Activated CD8-positive, alpha-beta T cell treated with anti-CD3 and anti-CD28 coated beads for 36 hours (primary cell): ENCODE data around the gene SORD. TPM values are rescaled to one million over a fixed set of nuclear protein-coding genes. Genes with fewer than 3 reads are reported as not detected.

Experiments
- ATAC-seq: fragments of 200-7000 bp; cut with Tn5 transposase; one replicate; pipeline ENCODE4 v1.10.0; 2021; ENCODE audit warnings: mild to moderate bottlenecking, moderate library complexity
- CTCF ChIA-PET: fragments of 350-600 bp; sonication (Branson Sonifier 250); formaldehyde crosslinking; loops from one replicate; lab custom pipeline; 2021; ENCODE audit warnings: antibody characterized with exemption; lab: Charles Lee
- POLR2A ChIA-PET: fragments of 350-600 bp; sonication (Branson Sonifier 250); formaldehyde crosslinking; loops from one replicate; lab custom pipeline; 2021; ENCODE audit warnings: antibody characterized with exemption; lab: Charles Lee
- DNase-seq: peaks from one replicate; pipeline ENCODE4 v3.0.0-alpha.2; 2020
- H3K27ac Mint-ChIP-seq: one replicate; pipeline ENCODE4 v1.8.0; 2021; ENCODE audit warnings: mild to moderate bottlenecking, mixed read lengths
- H3K27me3 Mint-ChIP-seq: one replicate; pipeline ENCODE4 v1.8.0; 2021; ENCODE audit warnings: mixed read lengths
- H3K36me3 Mint-ChIP-seq: one replicate; pipeline ENCODE4 v1.8.0; 2021; ENCODE audit warnings: low read depth, mixed read lengths
- H3K4me1 Mint-ChIP-seq: one replicate; pipeline ENCODE4 v1.8.0; 2021; ENCODE audit warnings: low read depth, mixed read lengths
- H3K4me3 Mint-ChIP-seq: one replicate; pipeline ENCODE4 v1.8.0; 2021; ENCODE audit warnings: mild to moderate bottlenecking, moderate library complexity, mixed read lengths
- H3K9me3 Mint-ChIP-seq: one replicate; pipeline ENCODE4 v1.8.0; 2021; ENCODE audit warnings: mixed read lengths
- intact Hi-C: fragments of 100-400 bp; cut with micrococcal nuclease; formaldehyde crosslinking; loops from one replicate; pipeline ENCODE4 v1.10.0; 2022
- total RNA-seq, 2 experiments: library from RNA; stranded (reverse); gene quantifications; one replicate each; pipeline ENCODE4 v1.2.3, GENCODE V29; 2021
- TF ChIP-seq, protein P1 (sequence below): fragments of 200-600 bp; IDR thresholded peaks from one replicate; pipeline ENCODE4 v1.8.0; 2022; ENCODE audit warnings: antibody characterized with exemption, mild to moderate bottlenecking

The SORD gene
- total RNA-seq, 2 experiments from 2014 or later: 27.9 to 28.7 TPM

DNA sequence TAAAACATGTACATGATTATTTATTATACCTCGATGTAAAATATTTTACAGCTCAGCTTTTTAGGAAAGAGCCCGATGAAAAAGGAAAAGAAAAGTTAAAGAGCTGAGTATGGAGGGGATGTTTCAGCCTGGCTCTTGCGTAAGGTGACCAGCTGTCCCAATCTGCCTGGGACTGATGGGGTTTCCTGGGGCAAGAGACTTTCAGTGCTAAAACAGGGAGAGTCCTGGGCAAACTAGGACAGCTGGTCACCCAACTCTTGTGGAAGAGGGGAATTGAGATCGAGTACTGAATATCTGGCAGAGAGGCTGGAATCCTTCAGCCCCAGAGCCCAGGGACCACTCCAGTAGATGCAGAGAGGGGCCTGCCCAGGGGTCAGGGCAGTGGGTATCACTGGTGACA is 70.0 kb downstream of the SORD start:
- H3K27ac Mint-ChIP-seq: no peak overlapping the region
- ChIA-PET POLR2A (interaction anchor here (0.6 kb wide), 1 partner anchor 17 kb away, joined by 3 read pairs; no protein-coding TSS in a partner anchor), CTCF (interaction anchor here (1.7 kb wide), 1 partner anchor 25 kb away, joined by 6 read pairs; no protein-coding TSS in a partner anchor)
- no peaks in the 10 kb centered on the region for H3K36me3 Mint-ChIP-seq
- H3K9me3 Mint-ChIP-seq: no peaks in the 10 kb centered on the region
- no peak for DNase-seq
- no peak overlapping the region for H3K4me3 Mint-ChIP-seq
- ATAC-seq: no peak
- no peaks in the 10 kb centered on the region for H3K4me1 Mint-ChIP-seq
- TF ChIP-seq, protein P1, sequence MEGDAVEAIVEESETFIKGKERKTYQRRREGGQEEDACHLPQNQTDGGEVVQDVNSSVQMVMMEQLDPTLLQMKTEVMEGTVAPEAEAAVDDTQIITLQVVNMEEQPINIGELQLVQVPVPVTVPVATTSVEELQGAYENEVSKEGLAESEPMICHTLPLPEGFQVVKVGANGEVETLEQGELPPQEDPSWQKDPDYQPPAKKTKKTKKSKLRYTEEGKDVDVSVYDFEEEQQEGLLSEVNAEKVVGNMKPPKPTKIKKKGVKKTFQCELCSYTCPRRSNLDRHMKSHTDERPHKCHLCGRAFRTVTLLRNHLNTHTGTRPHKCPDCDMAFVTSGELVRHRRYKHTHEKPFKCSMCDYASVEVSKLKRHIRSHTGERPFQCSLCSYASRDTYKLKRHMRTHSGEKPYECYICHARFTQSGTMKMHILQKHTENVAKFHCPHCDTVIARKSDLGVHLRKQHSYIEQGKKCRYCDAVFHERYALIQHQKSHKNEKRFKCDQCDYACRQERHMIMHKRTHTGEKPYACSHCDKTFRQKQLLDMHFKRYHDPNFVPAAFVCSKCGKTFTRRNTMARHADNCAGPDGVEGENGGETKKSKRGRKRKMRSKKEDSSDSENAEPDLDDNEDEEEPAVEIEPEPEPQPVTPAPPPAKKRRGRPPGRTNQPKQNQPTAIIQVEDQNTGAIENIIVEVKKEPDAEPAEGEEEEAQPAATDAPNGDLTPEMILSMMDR: no peak
- peaks cover 16% of the 10 kb centered on the region for H3K27me3 Mint-ChIP-seq
- intact Hi-C loops: no loop called here

DNA sequence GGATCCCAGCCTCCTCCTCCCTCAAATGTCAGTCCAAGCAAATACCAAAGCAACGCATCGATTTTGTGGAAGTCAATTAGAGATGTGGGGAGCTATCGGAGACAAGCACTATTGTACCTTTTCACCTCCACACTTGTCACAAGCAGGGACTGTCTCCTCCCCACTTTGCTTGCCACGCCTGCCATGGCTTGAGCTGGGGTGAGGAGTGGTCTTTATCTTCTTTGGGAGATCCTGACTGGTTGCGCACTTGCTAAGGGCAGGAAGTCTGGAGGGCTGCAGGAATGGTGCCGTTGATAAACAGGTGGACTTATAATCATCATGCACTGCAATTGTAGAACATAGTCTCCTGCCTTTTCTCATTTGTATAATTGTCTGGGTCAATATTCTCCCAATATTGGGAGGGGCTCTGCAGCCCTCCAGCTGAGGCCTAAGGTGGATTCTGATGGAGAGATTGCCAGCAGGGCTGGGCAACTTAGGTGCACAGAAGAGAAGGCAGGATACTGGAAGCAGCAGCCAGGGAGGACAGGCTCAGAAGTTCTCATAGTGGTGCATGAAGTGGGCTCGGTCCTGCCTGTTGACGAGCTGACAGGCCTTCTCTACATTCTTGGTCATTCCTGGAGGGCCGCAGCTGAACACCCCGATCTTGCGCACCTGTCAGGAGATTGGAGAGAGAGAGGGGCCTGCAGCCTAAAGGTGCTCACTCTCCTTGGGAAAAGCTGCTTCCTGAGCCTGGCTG is 70.8 kb downstream of the SORD start:
- DNase-seq (no peak), ATAC-seq (no peak)
- CTCF ChIA-PET: interaction anchor here (1.4 to 1.6 kb wide), 2 partner anchors 22 to 24 kb away, joined by 3 to 6 read pairs; no protein-coding TSS in a partner anchor
- Mint-ChIP-seq H3K27me3 (peaks cover 15% of the 10 kb centered on the region), H3K27ac (no peak overlapping the region), H3K4me1 (no peaks in the 10 kb centered on the region), H3K9me3 (no peaks in the 10 kb centered on the region), H3K36me3 (no peaks in the 10 kb centered on the region), H3K4me3 (no peak overlapping the region)
- TF ChIP-seq, protein P1: no peak
- intact Hi-C loops: no loop called here
- POLR2A ChIA-PET: no interaction called here

DNA sequence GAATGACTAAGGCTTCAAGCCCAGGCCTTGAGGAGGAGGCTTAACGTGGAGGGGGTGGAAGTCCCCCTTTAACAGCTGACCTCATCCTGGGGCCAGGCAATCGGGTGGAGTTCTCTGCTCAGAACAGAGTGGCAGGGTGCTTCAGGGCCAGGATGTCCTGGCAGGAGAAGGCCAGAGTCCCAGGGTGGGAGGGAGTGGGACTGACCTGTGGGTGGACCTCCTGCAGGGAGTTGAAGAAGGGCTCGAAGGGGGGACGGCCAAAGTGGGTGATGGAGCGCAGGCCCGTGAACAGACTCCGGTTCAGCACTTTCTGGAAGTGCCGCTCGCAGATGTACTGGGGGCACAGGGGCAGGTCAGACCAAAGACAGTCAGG is 71.3 kb downstream of the SORD start:
- Mint-ChIP-seq H3K36me3 (no peaks in the 10 kb centered on the region), H3K9me3 (no peaks in the 10 kb centered on the region), H3K27ac (no peak overlapping the region), H3K4me3 (no peak overlapping the region), H3K27me3 (peaks cover 15% of the 10 kb centered on the region), H3K4me1 (no peaks in the 10 kb centered on the region)
- DNase-seq: no peak
- TF ChIP-seq, protein P1: no peak
- POLR2A ChIA-PET: no interaction called here
- intact Hi-C loops: no loop called here
- CTCF ChIA-PET: interaction anchor here (1.4 to 1.6 kb wide), 2 partner anchors 22 to 24 kb away, joined by 3 to 6 read pairs; no protein-coding TSS in a partner anchor
- no peak for ATAC-seq

DNA sequence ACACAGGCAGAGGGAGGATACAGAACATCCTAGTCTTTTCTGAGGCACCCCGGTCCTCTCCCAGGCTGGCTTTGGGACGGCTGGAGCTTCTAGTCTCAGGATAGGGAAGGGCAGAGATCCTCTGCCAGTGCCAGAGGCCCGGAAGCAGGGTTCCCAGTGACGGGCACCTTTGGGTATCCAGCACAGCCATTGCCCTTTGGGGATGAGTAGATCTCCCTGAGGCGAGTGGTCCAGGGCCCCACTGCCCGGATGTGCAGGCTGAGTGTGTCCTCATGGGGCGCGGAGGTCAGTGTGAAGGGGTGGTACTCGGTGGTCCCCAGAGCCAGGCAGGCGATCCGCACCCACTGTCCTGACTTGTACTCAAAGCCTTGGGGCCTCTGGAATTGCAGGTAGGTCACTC is 72.7 kb downstream of the SORD start:
- intact Hi-C loops: no loop called here
- ChIA-PET POLR2A (interaction anchor here (0.6 kb wide), 1 partner anchor 143 kb away, joined by 3 read pairs; no protein-coding TSS in a partner anchor), CTCF (no interaction called here)
- DNase-seq (no peak), ATAC-seq (no peak)
- Mint-ChIP-seq H3K36me3 (no peaks in the 10 kb centered on the region), H3K9me3 (no peaks in the 10 kb centered on the region), H3K4me3 (no peak overlapping the region), H3K27me3 (peaks cover 8% of the 10 kb centered on the region), H3K4me1 (no peaks in the 10 kb centered on the region), H3K27ac (no peak overlapping the region)
- TF ChIP-seq, protein P1: no peak

DNA sequence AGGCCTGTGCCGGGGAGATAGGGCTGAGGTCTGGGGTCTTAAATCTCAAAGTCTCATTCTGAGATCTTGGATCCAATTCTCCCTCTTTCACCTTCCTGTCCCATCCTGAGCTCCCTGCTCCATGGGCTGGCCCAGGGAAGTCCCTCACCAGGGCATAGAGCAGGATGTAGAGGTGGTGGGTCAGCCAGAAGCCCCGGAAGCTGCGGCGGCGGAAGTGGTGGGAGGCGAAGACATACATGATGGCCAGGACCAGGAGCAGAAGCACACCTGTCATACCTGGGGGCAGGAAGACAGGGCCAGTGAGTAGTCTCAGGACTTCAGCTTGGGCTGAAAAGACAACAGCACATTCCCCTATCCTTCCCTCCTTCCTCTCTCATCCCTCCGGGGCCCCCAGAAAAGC is 74.5 kb downstream of the SORD start:
- CTCF ChIA-PET: interaction anchor here (1.1 kb wide), 1 partner anchor 20 kb away, joined by 5 read pairs; no protein-coding TSS in a partner anchor
- no peak for ATAC-seq
- POLR2A ChIA-PET: no interaction called here
- H3K4me1 Mint-ChIP-seq: no peaks in the 10 kb centered on the region
- H3K36me3 Mint-ChIP-seq: no peaks in the 10 kb centered on the region
- H3K27ac Mint-ChIP-seq: no peak overlapping the region
- TF ChIP-seq, protein P1: no peak
- intact Hi-C loops: no loop called here
- H3K9me3 Mint-ChIP-seq: no peaks in the 10 kb centered on the region
- DNase-seq: no peak
- H3K27me3 Mint-ChIP-seq: no peaks in the 10 kb centered on the region
- H3K4me3 Mint-ChIP-seq: no peak overlapping the region
